ENCODE results near the gene FLOT2. TPM values are rescaled to one million over a fixed set of nuclear protein-coding genes. Genes with fewer than 3 reads are reported as not detected.

Gene FLOT2
- total and polyA plus RNA-seq, 2 donors (not counting 1 experiment from before 2014, with no cell fraction given): 48.9 to 81.1 TPM

GRCh38 chr17:28918295-28918694, 20.8 kb upstream of the FLOT2 start:
- H3K4me3 ChIP-seq (replicated peaks in 1 of 4; ENCODE audit: control extremely low read depth in 1 of 4, insufficient read depth in 1 of 4, low read depth in 3 of 4, low read length in 4 of 4): no peak overlapping the region
- no peaks in the 10 kb centered on the region for H3K27me3 ChIP-seq (ENCODE audit: control insufficient read depth, insufficient read depth, low read length)
- H3K9ac ChIP-seq (ENCODE audit: insufficient read depth, low read length): no peak overlapping the region
- no peak overlapping the region for H3K4me2 ChIP-seq (ENCODE audit: extremely low read depth, insufficient read depth, low read length)
- TF ChIP-seq, protein P1, sequence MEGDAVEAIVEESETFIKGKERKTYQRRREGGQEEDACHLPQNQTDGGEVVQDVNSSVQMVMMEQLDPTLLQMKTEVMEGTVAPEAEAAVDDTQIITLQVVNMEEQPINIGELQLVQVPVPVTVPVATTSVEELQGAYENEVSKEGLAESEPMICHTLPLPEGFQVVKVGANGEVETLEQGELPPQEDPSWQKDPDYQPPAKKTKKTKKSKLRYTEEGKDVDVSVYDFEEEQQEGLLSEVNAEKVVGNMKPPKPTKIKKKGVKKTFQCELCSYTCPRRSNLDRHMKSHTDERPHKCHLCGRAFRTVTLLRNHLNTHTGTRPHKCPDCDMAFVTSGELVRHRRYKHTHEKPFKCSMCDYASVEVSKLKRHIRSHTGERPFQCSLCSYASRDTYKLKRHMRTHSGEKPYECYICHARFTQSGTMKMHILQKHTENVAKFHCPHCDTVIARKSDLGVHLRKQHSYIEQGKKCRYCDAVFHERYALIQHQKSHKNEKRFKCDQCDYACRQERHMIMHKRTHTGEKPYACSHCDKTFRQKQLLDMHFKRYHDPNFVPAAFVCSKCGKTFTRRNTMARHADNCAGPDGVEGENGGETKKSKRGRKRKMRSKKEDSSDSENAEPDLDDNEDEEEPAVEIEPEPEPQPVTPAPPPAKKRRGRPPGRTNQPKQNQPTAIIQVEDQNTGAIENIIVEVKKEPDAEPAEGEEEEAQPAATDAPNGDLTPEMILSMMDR (conservative IDR thresholded peaks at IDR 0.05 in 1 of 2, IDR thresholded peaks at IDR 0.05 in 1 of 2; ENCODE audit: low read depth in 1 of 2, low read length in 2 of 2): no peak
- no peak for TF ChIP-seq EZH2 (IDR thresholded peaks at IDR 0.05; ENCODE audit: low read length, missing control alignments)
- no peak overlapping the region for H2AFZ ChIP-seq (ENCODE audit: low read length)
- H3K79me2 ChIP-seq (ENCODE audit: control insufficient read depth, insufficient read depth, low read length): peaks cover 2% of the 10 kb centered on the region
- H3K4me1 ChIP-seq (ENCODE audit: control insufficient read depth, extremely low read depth, insufficient read depth, low read length): no peaks in the 10 kb centered on the region
- no peaks in the 10 kb centered on the region for H4K20me1 ChIP-seq (ENCODE audit: control insufficient read depth, extremely low read depth, insufficient read depth, low read length)
- H3K27ac ChIP-seq (ENCODE audit: insufficient read depth, low read length): no peak overlapping the region
- H3K36me3 ChIP-seq (ENCODE audit: control insufficient read depth, insufficient read depth, low read length): peaks cover 30% of the 10 kb centered on the region
- H3K9me3 ChIP-seq (ENCODE audit: control insufficient read depth, insufficient read depth, low read depth, low read length): no peaks in the 10 kb centered on the region
- no peak for DNase-seq (ENCODE audit: low read depth in 2 of 2)

- Histone ChIP-seq H4K20me1 (ENCODE audit: control insufficient read depth, extremely low read depth, insufficient read depth, low read length) (no peaks in the 10 kb centered on the region), H3K36me3 (ENCODE audit: control insufficient read depth, insufficient read depth, low read length) (peaks cover 34% of the 10 kb centered on the region), H3K9me3 (ENCODE audit: control insufficient read depth, insufficient read depth, low read depth, low read length) (no peaks in the 10 kb centered on the region), H3K4me3 (replicated peaks in 1 of 4; ENCODE audit: control extremely low read depth in 1 of 4, insufficient read depth in 1 of 4, low read depth in 3 of 4, low read length in 4 of 4) (no peak overlapping the region), H3K27ac (ENCODE audit: insufficient read depth, low read length) (no peak overlapping the region), H3K9ac (ENCODE audit: insufficient read depth, low read length) (peak overlapping the region; percentile 10), H3K27me3 (ENCODE audit: control insufficient read depth, insufficient read depth, low read length) (no peaks in the 10 kb centered on the region), H3K4me1 (ENCODE audit: control insufficient read depth, extremely low read depth, insufficient read depth, low read length) (no peaks in the 10 kb centered on the region), H3K4me2 (ENCODE audit: extremely low read depth, insufficient read depth, low read length) (no peak overlapping the region), H2AFZ (ENCODE audit: low read length) (no peak overlapping the region), H3K79me2 (ENCODE audit: control insufficient read depth, insufficient read depth, low read length) (peaks cover 2% of the 10 kb centered on the region)
- no peak for DNase-seq (ENCODE audit: low read depth in 2 of 2)
- TF ChIP-seq EZH2 (IDR thresholded peaks at IDR 0.05; ENCODE audit: low read length, missing control alignments): no peak
- TF ChIP-seq, protein P1 (conservative IDR thresholded peaks at IDR 0.05 in 1 of 2, IDR thresholded peaks at IDR 0.05 in 1 of 2; ENCODE audit: low read depth in 1 of 2, low read length in 2 of 2): no peak
These were observed 19.9 kb upstream of the FLOT2 start for GRCh38 chr17:28917465-28917864.

- peaks cover 2% of the 10 kb centered on the region for H3K79me2 ChIP-seq (ENCODE audit: control insufficient read depth, insufficient read depth, low read length)
- peaks cover 38% of the 10 kb centered on the region for H3K36me3 ChIP-seq (ENCODE audit: control insufficient read depth, insufficient read depth, low read length)
- no peaks in the 10 kb centered on the region for H4K20me1 ChIP-seq (ENCODE audit: control insufficient read depth, extremely low read depth, insufficient read depth, low read length)
- no peak overlapping the region for H2AFZ ChIP-seq (ENCODE audit: low read length)
- no peaks in the 10 kb centered on the region for H3K4me1 ChIP-seq (ENCODE audit: control insufficient read depth, extremely low read depth, insufficient read depth, low read length)
- no peak overlapping the region for H3K4me3 ChIP-seq (replicated peaks in 1 of 4; ENCODE audit: control extremely low read depth in 1 of 4, insufficient read depth in 1 of 4, low read depth in 3 of 4, low read length in 4 of 4)
- H3K27me3 ChIP-seq (ENCODE audit: control insufficient read depth, insufficient read depth, low read length): no peaks in the 10 kb centered on the region
- H3K9me3 ChIP-seq (ENCODE audit: control insufficient read depth, insufficient read depth, low read depth, low read length): no peaks in the 10 kb centered on the region
- no peak overlapping the region for H3K9ac ChIP-seq (ENCODE audit: insufficient read depth, low read length)
- no peak for DNase-seq (ENCODE audit: low read depth in 2 of 2)
- H3K27ac ChIP-seq (ENCODE audit: insufficient read depth, low read length): no peak overlapping the region
- TF ChIP-seq, protein P1 (conservative IDR thresholded peaks at IDR 0.05 in 1 of 2, IDR thresholded peaks at IDR 0.05 in 1 of 2; ENCODE audit: low read depth in 1 of 2, low read length in 2 of 2): no peak
- no peak for TF ChIP-seq EZH2 (IDR thresholded peaks at IDR 0.05; ENCODE audit: low read length, missing control alignments)
- H3K4me2 ChIP-seq (ENCODE audit: extremely low read depth, insufficient read depth, low read length): no peak overlapping the region
These were observed 19.5 kb upstream of the FLOT2 start for GRCh38 chr17:28917029-28917428.

All from fibroblast of lung (primary cell).